ENCODE data around the gene CTSF. TPM values are rescaled to one million over a fixed set of nuclear protein-coding genes. Genes with fewer than 3 reads are reported as not detected.

CTSF gene
- total RNA-seq, 1 experiment from 2014 or later = 0.98 TPM

DNA sequence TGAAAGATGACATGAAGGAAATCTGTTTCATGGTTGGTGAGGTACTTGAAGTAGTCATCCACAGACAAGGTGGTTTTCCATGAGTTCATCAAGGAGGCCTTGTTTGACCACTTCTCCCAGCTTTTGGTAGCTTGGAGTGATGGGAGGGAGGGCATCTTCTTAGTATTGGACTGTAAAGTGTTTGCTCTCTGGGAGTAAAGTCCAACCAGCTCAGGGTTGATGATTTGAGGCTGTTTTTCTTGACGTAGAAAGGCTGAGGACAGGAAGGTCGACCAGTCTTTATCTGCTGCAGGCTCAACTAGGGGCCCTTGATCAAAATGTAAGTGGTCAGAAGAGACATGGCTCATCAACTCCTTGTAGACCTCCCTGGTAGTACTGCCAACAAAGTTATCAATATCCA lies 22.8 kb upstream of the CTSF start:
- no peak overlapping the region for H2BK15ac ChIP-seq (ENCODE audit: low read depth, low read length)
- H2BK12ac ChIP-seq (ENCODE audit: insufficient read length, low read depth, low read length) = no peak overlapping the region
- no peak overlapping the region for H3K14ac ChIP-seq (ENCODE audit: insufficient read depth, low read length)
- no peak overlapping the region for H2BK5ac ChIP-seq (ENCODE audit: insufficient read length, low read length)
- H2BK120ac ChIP-seq (ENCODE audit: low read depth, low read length, poor library complexity, severe bottlenecking) = no peak overlapping the region
- H3K56ac ChIP-seq (ENCODE audit: insufficient read length, low read depth, low read length) = no peak overlapping the region
- H4K20me1 ChIP-seq (ENCODE audit: control insufficient read depth, insufficient read depth, insufficient read length) = no peaks in the 10 kb centered on the region
- H2BK20ac ChIP-seq (ENCODE audit: low read depth, low read length, poor library complexity, severe bottlenecking) = no peak overlapping the region
- H3K79me1 ChIP-seq (ENCODE audit: insufficient read depth, low read depth, low read length, poor library complexity, severe bottlenecking) = peaks cover 3% of the 10 kb centered on the region
- Mint-ChIP-seq H3K27me3 (ENCODE audit: low read depth) (peaks cover 29% of the 10 kb centered on the region), H3K36me3 (ENCODE audit: insufficient read depth in 1 of 3, low read depth in 3 of 3) (peaks cover 2 to 24% (median 20%) of the 10 kb centered on the region in 3 experiments; a peak in 5 of 7 replicates), H3K4me3 (no peak overlapping the region), H3K9me3 (peaks cover 25 to 40% of the 10 kb centered on the region in 2 experiments), H3K27ac (no peak overlapping the region), H3K4me1 (peaks cover 15 to 17% of the 10 kb centered on the region in 2 experiments)
- no peaks in the 10 kb centered on the region for H3K9me3 ChIP-seq (ENCODE audit: control insufficient read depth, low read depth, low read length)
- no peak for DNase-seq
- no peak overlapping the region for H3K4me2 ChIP-seq (ENCODE audit: insufficient read depth, insufficient read length, low read length)
- H2AFZ ChIP-seq (ENCODE audit: low read length) = no peak overlapping the region
- H3K79me2 ChIP-seq (ENCODE audit: insufficient read depth, low read length) = no peaks in the 10 kb centered on the region
- H3K27ac ChIP-seq (ENCODE audit: insufficient read length, low read depth, low read length) = no peak overlapping the region
- H2AK5ac ChIP-seq (ENCODE audit: insufficient read length, low read length) = no peak overlapping the region
- no peak overlapping the region for H3K18ac ChIP-seq (ENCODE audit: insufficient read length, low read depth, low read length)
- H3K4ac ChIP-seq (ENCODE audit: low read depth, low read length) = no peak overlapping the region
- H3T11ph ChIP-seq (ENCODE audit: low read length) = no peak overlapping the region
- WGBS (ENCODE audit: extremely low coverage, insufficient read length, low lambda C conversion rate) = no CpG with 5 or more reads among the region's 2 CpGs
- H3K9ac ChIP-seq (ENCODE audit: extremely low read depth, insufficient read length, low read length) = no peak overlapping the region
- no peak overlapping the region for H4K5ac ChIP-seq (ENCODE audit: insufficient read length, low read depth, low read length)
- TF ChIP-seq, protein P1, sequence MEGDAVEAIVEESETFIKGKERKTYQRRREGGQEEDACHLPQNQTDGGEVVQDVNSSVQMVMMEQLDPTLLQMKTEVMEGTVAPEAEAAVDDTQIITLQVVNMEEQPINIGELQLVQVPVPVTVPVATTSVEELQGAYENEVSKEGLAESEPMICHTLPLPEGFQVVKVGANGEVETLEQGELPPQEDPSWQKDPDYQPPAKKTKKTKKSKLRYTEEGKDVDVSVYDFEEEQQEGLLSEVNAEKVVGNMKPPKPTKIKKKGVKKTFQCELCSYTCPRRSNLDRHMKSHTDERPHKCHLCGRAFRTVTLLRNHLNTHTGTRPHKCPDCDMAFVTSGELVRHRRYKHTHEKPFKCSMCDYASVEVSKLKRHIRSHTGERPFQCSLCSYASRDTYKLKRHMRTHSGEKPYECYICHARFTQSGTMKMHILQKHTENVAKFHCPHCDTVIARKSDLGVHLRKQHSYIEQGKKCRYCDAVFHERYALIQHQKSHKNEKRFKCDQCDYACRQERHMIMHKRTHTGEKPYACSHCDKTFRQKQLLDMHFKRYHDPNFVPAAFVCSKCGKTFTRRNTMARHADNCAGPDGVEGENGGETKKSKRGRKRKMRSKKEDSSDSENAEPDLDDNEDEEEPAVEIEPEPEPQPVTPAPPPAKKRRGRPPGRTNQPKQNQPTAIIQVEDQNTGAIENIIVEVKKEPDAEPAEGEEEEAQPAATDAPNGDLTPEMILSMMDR (conservative IDR thresholded peaks at IDR 0.05) = no peak
- no peak overlapping the region for H4K8ac ChIP-seq (replicated peaks; ENCODE audit: insufficient read length, low read depth, low read length)
- peaks cover 10% of the 10 kb centered on the region for H3K23me2 ChIP-seq (ENCODE audit: insufficient read length, low read depth, low read length, poor library complexity, severe bottlenecking)
- H3K4me1 ChIP-seq (ENCODE audit: insufficient read depth, low read length) = no peaks in the 10 kb centered on the region; the same call in 1 of the 2 replicates
- no peaks in the 10 kb centered on the region for H3K27me3 ChIP-seq (ENCODE audit: insufficient read depth, low read length)
- H3K23ac ChIP-seq (ENCODE audit: insufficient read length, low read depth, low read length) = no peak overlapping the region
- H4K91ac ChIP-seq (ENCODE audit: insufficient read length, low read depth, low read length) = no peak overlapping the region
